ENCODE results near the gene CELSR3. TPM values are rescaled to one million over a fixed set of nuclear protein-coding genes. Genes with fewer than 3 reads are reported as not detected.
A peak's percentile ranks its signal among the peaks of the same experiment; 100 is the strongest.

Gene CELSR3
- polyA plus RNA-seq, 1 experiment, result 0.55 TPM

DNA sequence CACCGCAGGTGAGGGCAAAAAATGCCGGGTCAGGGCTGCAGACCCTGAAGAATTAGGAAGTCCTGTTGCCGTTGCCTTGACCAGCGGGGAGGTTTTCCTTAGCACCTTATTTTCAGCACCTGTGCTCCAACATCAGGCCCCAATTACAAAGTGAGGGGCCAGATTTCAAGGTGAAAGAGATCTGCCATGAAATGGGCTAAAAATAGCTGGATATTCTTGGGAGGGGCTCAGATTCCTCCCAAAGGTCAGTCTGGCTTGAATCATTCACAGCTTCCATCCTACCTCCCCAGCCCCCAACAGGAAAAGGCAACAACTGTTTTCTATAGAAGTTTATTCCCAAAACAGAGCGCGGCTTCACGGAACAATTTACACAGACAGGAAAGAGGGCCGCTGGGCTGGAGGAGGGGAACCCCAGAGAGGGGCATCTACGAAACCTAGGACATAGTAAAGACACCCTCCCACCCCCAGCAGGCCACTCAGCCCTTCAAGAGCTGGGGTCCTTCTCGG is 26.5 kb downstream of the CELSR3 start:
- H3K27ac ChIP-seq (ENCODE audit: low read depth, low read length), result no peak overlapping the region
- TF ChIP-seq, protein P1, sequence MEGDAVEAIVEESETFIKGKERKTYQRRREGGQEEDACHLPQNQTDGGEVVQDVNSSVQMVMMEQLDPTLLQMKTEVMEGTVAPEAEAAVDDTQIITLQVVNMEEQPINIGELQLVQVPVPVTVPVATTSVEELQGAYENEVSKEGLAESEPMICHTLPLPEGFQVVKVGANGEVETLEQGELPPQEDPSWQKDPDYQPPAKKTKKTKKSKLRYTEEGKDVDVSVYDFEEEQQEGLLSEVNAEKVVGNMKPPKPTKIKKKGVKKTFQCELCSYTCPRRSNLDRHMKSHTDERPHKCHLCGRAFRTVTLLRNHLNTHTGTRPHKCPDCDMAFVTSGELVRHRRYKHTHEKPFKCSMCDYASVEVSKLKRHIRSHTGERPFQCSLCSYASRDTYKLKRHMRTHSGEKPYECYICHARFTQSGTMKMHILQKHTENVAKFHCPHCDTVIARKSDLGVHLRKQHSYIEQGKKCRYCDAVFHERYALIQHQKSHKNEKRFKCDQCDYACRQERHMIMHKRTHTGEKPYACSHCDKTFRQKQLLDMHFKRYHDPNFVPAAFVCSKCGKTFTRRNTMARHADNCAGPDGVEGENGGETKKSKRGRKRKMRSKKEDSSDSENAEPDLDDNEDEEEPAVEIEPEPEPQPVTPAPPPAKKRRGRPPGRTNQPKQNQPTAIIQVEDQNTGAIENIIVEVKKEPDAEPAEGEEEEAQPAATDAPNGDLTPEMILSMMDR (IDR thresholded peaks at IDR 0.05; ENCODE audit: low read depth, low read length), result no peak
- DNase-seq (ENCODE audit: low read depth, low spot score), result no peak
- CTCF ChIA-PET, result interaction anchor here (0.5 to 2.7 kb wide), 13 partner anchors 9 to 200 kb away, joined by 3 to 18 read pairs (median 6); partner anchors contain the start of gene CELSR3
- peaks cover 6% of the 10 kb centered on the region for H3K27me3 ChIP-seq (ENCODE audit: control insufficient read depth, insufficient read depth, low read length)
- POLR2A ChIA-PET, result interaction anchor here (0.9 to 2.2 kb wide), 10 partner anchors 13 to 81 kb away, joined by 3 to 19 read pairs (median 10); partner anchors contain the start of genes CELSR3, IP6K2 and UQCRC1
- peaks cover 3% of the 10 kb centered on the region; the same call in 1 of the 2 replicates for H3K9me3 ChIP-seq (ENCODE audit: control insufficient read depth, insufficient read depth, low read length)
- peak overlapping the region; percentile 86 for H3K4me3 ChIP-seq (ENCODE audit: low read depth, low read length)

DNA sequence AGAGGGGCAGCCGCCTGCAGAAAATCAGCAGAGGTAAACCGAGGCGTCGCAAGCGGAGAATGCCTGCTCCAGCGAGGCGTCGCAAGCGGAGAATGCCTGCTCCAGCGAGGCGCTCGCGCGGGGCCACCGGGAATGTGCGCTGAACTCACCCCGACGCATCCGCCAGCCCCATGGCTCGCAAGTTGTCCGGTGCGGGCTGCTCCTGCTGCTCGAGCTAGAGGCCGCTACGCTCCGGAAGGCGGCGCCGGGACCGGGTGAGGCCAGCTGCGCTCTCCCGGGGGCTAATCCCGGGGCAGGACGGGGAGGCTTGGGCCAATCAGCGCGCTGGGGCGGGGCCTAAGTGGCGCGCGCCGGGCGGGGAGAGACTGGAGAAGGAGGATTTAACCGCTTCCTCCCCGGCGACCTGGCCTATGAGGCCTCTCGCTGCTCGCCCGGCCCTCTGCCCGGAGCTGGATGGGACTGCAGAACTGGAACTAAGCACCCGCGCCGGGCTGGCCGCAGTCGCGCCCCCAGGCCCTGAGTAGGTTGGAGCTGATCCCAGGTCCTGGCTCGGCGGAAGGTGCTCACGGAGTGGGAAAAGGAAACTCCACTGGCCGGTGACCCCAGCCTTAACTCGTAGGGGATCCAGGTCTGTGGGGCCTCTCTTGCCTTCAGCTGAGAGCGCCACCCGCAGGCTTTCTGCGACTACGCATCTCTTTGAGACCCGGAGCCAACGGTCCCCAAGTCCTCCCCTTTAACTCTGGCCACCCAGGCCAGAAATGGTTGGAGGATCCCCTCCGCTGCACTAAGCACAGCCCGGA is 27.3 kb downstream of the CELSR3 start, which contains the start of gene SLC26A6:
Gene SLC26A6 (minus strand): TSS at position 240 of the 800 bp plus-strand sequence. CDS start 68 bp downstream, at position 172.
- H3K9me3 ChIP-seq (ENCODE audit: control insufficient read depth, insufficient read depth, low read length), result peaks cover 3% of the 10 kb centered on the region; the same call in 1 of the 2 replicates
- peaks cover 6% of the 10 kb centered on the region for H3K27me3 ChIP-seq (ENCODE audit: control insufficient read depth, insufficient read depth, low read length)
- peak within 1 kb of the TSS; percentile 65 for H3K27ac ChIP-seq (ENCODE audit: low read depth, low read length)
- POLR2A ChIA-PET, result interaction anchor here (0.5 to 2.2 kb wide), 16 partner anchors 12 to 1288 kb away, joined by 3 to 19 read pairs (median 4); partner anchors contain the start of genes CELSR3, IP6K2, PFKFB4 and UQCRC1
- peak within 1 kb of the TSS; percentile 86 for H3K4me3 ChIP-seq (ENCODE audit: low read depth, low read length)
- CTCF ChIA-PET, result interaction anchor here (0.5 to 2.7 kb wide), 15 partner anchors 9 to 199 kb away, joined by 3 to 18 read pairs (median 5); partner anchors contain the start of genes CELSR3 and NCKIPSD
- TF ChIP-seq, protein P1 (IDR thresholded peaks at IDR 0.05; ENCODE audit: low read depth, low read length), result peak; percentile 72
- peak; percentile 90 for DNase-seq (ENCODE audit: low read depth, low spot score)

DNA sequence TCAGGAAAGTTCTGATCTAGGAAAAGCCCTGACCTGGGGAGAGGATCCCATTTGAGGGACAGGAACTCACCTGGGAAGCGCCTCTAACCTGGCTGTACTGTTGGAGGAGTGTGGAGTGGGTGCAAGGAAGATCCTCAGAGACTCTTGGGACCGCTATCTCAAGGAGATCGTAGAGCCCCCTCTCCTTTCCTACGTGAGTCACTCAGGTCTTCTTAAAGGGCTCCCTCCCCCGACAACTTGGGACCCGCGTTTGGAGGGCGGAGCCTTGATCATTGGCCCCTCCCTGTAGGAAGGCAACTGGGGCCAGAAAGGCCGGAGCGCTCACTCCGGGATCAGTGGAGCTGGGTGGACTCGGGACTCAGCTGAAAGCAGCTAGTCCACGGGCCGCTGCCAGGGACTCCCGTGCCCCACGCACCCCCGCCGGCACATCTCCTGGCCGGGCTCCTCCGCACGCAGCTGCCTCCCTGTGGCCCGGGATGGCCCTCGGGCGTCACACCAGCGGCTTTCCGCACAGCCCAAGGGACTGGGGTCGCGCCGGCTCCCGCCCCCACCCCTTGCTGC is 27.9 kb downstream of the CELSR3 start:
- Histone ChIP-seq H3K9me3 (ENCODE audit: control insufficient read depth, insufficient read depth, low read length) (peaks cover 3% of the 10 kb centered on the region; the same call in 1 of the 2 replicates), H3K27me3 (ENCODE audit: control insufficient read depth, insufficient read depth, low read length) (peaks cover under 1% of the 10 kb centered on the region), H3K4me3 (ENCODE audit: low read depth, low read length) (peak overlapping the region; percentile 86), H3K27ac (ENCODE audit: low read depth, low read length) (peak overlapping the region; percentile 47)
- no peak for DNase-seq (ENCODE audit: low read depth, low spot score)
- ChIA-PET CTCF (interaction anchor here (0.6 to 2.7 kb wide), 13 partner anchors 10 to 199 kb away, joined by 3 to 18 read pairs (median 4); partner anchors contain the start of genes CELSR3 and NCKIPSD), POLR2A (interaction anchor here (0.9 to 2.2 kb wide), 11 partner anchors 12 to 162 kb away, joined by 3 to 19 read pairs (median 5); partner anchors contain the start of gene CELSR3)
- TF ChIP-seq, protein P1 (IDR thresholded peaks at IDR 0.05; ENCODE audit: low read depth, low read length), result no peak

DNA sequence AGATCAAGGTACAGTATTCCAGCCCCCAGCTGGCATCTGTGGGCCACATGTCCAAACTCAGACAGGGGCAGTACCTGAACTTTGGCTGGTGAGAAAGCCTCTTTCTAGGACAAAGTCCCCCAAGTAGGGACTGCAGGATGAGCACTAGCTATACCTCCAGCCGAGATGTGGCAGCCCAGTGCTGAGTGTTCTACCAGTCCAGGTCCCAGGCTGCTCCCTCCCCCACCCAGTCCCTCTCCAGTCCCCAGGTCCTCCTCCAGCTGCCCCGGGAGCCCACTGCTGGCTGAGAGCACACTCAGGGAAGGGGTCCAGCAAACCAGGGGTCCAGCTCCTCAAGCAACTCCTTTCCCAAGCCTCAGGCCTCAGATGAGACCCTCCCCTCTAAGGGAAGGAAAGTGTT is 28.9 kb downstream of the CELSR3 start:
- CTCF ChIA-PET, result interaction anchor here (2.7 kb wide), 1 partner anchor 29 kb away, joined by 13 read pairs; the partner anchor contains the start of gene CELSR3
- POLR2A ChIA-PET, result interaction anchor here (0.6 kb wide), 1 partner anchor 32 kb away, joined by 5 read pairs; no protein-coding TSS in a partner anchor
- H3K9me3 ChIP-seq (ENCODE audit: control insufficient read depth, insufficient read depth, low read length), result peaks cover 3% of the 10 kb centered on the region; the same call in 1 of the 2 replicates
- DNase-seq (ENCODE audit: low read depth, low spot score), result no peak
- H3K27ac ChIP-seq (ENCODE audit: low read depth, low read length), result no peak overlapping the region
- no peaks in the 10 kb centered on the region for H3K27me3 ChIP-seq (ENCODE audit: control insufficient read depth, insufficient read depth, low read length)
- H3K4me3 ChIP-seq (ENCODE audit: low read depth, low read length), result peak overlapping the region; percentile 86
- TF ChIP-seq, protein P1 (IDR thresholded peaks at IDR 0.05; ENCODE audit: low read depth, low read length), result no peak
